Measurements from ENCODE around the gene KIF16B.
"Not testable (repeated sequence)": the region's sequence is repeated elsewhere in the genome, so short reads cannot be mapped to it uniquely, and the experiment has no call there.

KIF16B gene, protein sequence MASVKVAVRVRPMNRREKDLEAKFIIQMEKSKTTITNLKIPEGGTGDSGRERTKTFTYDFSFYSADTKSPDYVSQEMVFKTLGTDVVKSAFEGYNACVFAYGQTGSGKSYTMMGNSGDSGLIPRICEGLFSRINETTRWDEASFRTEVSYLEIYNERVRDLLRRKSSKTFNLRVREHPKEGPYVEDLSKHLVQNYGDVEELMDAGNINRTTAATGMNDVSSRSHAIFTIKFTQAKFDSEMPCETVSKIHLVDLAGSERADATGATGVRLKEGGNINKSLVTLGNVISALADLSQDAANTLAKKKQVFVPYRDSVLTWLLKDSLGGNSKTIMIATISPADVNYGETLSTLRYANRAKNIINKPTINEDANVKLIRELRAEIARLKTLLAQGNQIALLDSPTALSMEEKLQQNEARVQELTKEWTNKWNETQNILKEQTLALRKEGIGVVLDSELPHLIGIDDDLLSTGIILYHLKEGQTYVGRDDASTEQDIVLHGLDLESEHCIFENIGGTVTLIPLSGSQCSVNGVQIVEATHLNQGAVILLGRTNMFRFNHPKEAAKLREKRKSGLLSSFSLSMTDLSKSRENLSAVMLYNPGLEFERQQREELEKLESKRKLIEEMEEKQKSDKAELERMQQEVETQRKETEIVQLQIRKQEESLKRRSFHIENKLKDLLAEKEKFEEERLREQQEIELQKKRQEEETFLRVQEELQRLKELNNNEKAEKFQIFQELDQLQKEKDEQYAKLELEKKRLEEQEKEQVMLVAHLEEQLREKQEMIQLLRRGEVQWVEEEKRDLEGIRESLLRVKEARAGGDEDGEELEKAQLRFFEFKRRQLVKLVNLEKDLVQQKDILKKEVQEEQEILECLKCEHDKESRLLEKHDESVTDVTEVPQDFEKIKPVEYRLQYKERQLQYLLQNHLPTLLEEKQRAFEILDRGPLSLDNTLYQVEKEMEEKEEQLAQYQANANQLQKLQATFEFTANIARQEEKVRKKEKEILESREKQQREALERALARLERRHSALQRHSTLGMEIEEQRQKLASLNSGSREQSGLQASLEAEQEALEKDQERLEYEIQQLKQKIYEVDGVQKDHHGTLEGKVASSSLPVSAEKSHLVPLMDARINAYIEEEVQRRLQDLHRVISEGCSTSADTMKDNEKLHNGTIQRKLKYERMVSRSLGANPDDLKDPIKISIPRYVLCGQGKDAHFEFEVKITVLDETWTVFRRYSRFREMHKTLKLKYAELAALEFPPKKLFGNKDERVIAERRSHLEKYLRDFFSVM (N-terminal part only)

DNA sequence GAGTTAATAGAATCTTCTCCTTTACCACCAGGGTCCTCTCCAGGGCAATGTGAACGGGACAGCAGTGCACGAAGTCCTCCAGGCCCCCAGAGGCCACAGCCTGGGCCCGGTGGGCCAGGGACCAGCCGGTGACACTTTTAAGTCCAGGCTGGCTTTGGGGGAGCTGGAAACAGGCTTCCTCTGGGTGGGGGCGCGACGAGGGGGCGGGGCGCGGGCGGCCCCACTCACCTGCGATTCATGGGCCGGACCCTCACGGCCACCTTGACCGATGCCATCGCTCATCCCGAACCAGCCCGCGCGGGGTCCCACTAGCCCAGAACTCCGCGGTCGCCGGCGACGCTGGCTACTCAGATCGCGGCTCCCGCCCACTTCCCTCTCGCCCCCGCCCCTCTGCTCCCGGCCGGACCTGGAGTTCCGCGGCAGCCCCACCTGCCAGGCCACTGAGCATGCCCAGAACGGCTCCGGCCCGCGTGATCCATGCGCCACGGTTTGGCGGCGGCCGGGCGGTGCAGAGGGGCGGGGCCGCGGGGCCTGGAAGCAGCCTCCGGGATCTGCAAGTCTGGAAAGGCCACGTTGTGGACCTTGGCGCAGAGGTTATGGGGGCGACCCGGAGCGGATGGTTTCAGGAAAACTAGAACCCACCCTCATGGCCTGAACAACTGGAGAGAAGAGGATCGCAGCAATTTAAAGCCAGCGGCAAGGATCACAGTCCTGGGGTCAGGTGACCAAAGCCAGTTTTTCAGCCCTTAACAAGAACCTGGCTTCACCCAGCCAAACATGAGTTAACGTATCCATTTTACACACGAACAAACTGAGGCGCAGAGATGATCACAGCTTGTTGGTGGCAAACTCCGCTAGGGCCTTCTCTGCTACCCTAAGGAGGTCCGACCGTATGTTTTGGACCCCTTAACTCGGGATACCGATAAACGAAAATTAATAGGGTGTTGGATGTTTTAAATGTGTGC is at the start of gene KIF16B:
KIF16B (minus strand) TSS at position 448 of the 965 bp plus-strand sequence; CDS start at position 275, 173 bp downstream.
- peak; percentile 84 for DNase-seq

DNA sequence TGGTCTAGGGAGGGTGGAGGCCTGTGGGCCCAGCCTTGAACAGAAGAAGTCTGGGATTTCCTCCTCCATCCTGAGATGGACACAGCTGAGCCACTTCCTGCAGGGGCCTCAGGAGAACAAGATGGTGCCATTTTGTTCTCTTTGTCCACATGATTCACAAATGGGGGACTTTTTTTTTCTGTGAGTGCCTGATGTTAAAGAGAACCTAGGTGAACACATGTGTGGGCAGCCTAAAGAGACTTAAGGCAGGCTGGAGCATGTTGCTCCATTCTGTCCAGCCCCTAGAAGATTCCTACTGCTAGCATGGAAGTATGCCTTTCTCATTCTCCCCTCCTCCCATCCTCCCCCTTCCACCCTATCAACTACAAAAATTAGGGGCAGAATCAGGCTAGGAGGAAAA is 49.3 kb upstream of the KIF16B start:
- no peak for DNase-seq

DNA sequence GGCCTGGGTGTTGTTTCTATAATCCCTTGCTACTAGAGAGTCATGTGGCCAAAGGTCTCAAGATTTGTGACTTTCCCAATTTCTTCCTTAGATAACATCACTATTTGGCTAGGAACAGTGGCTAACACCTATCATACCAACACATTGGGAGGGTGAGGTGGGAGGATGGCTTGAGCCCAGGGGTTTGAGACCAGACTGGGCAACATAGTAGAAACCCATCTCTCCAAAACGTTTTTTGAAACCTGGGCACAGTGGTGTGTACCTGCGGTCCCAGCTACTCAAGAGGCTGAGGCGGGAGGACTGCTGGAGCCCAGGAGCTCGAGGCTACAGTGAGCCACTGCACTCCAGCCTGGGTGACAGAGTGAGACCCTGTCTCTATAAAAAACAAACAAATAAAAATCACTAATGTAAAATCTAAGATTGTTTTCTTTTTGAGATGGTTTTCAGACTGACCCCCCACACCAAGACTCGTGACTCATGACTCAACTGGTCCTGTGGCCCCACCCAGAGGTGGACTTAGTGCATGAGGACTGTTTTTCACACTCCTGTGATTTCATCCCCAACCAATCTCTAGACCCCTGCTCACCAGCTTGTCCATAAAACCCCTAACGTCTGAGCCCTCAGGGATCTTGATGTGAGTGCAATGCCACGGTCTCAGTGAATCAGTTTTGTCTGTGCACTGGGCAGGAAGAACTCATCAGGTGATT is 48.3 kb upstream of the KIF16B start:
- DNase-seq = no peak

DNA sequence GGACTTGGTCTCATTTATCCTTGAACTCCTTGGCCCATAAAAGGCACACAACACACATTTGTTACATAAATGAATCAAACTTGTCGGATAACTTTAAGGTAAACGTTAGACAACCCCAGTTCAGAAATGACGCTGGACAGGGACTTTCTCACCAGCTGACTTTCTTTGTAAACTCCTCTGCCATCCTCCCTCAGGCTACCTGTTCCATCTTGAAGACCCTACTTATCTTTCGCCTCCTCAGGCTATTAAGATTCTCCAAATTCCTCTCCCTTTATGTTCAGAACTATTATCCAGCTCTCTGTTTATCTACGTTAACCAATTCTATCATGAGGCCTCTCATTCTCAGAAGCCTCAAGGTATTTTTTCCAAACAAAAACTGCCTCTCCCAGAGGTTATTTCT is 47.7 kb upstream of the KIF16B start:
- DNase-seq = no peak

DNA sequence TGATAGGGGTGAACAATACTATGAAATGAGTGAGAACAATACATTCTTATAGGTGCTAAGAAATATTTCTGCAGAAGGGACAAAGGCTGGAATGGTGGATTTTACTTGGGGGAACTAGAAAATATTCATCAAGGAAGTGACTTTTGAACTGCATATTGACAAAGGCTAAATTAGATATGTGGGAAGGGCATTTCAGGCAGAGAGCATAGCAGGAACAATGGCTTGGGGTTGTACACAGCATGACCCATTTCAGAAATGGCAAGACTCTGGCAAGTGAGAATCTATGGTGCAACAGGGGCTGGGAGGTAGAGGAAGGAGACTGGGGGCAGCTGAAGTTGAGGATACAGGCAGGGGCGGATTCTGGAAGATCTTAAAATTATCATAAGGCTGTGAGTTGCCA is 46.7 kb upstream of the KIF16B start:
- DNase-seq = no peak

DNA sequence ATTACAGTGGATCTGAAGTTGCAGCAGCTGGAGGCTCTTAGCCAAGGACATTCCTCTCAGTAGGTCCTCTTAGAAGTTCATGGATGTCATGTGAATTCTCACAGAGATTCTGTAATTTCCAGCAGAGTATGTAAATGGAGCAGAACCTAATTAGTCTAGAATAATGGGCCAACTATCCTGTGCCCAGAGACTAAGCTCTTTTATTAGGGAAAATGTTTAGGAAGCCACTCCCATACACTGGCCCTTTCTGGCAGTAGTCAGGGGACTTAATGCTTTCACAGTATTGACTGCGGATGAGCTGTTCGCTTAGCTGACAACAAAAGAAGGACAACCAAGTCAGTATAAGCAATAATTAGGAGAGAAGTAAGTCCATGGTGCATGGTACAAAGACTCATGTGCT is 43.8 kb upstream of the KIF16B start:
- DNase-seq = no peak

DNA sequence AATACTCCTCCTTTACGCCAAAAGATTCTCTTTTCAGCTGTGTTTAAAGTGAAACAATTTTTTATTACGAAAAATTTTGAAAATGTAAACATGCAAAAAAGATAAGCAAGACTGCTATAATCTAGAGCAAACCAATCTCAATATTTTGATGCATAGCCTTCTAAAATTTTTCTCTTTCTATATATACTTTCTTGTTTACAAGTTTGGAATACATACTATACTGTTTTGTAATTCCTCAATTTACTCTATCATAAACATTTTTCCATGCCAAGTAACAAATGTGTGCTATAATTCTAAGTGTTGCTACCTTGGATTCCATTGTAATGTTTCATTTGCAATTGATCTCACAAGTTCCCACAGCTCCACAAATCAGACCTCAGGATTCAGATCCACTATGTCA is 43.1 kb upstream of the KIF16B start:
- no peak for DNase-seq

DNA sequence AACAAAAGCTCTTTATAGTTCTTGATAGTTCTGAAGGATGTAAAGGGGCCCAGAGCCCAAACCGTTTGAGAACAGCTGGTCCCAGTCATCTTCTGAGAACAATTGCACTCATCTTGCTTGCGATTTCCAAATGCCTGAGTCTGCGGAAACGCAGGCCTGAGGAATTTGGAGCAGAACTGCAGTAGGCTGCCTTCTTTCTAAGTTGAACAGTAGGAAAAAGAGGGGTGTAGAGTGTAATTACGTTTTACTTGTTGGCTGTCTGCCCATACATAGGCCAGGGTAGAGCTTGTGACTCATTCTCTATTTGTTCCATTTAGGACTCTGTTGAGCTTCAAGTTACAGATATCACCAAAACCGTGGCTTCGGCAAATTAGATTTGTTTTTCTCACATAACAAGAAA is 42.0 kb upstream of the KIF16B start:
- DNase-seq = no peak

DNA sequence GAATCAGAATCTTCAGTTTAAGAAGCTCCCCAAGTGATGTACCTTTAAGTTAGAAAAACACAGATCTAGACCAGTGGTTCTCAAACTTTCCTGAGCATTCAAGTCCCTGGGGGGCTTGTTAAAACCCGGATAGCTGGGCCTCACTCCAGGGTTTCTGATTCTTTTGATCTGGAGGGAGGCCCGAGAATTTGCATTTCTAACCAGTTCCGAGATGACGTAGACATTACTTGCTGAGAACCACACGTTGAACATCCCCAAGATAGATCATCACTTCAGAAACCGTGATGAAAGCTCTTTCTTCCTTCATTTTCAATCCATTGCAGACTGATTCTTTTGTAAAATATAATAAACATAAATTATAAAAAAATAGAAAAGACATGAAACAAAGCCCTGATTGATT is 40.7 kb upstream of the KIF16B start:
- DNase-seq = no peak

DNA sequence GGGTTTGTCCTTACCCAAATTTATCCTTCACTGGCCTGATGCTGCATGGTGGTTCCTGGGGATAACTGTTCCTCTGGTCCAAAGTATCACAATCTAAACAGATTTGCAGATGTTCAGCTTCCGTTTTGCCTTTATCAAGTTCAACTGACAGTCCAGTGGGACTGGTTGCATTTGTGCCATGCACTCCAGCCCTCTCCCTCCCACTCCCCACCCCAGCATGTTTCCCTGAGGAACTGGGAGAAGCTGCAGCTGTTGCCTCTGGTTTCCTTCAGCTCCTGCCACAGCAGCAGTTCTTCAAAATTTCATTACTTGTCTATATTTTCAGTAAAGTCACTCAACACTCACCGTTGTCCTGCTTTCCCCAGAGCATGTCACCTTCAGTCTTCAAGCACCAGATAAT is 39.5 kb upstream of the KIF16B start:
- no peak for DNase-seq

DNA sequence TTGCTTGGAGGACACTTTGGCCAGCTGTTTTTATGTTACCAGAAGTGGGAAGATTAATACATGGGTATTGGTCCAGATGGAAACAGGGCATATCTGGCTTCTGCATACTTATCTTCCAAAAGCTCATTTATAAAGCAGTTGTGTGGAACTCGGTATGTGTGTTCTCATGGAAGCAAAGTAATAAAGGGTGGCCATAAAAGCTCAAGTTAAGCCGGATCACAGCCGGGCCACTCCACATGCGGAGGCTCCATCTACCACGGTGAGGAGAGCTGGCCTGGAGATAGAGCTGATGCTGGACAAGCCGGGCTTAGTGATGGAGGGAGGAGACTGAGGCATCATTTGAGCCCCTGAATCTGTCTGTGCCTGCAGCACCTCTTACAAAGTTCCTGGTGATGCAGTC is 38.6 kb upstream of the KIF16B start:
- DNase-seq = no peak

DNA sequence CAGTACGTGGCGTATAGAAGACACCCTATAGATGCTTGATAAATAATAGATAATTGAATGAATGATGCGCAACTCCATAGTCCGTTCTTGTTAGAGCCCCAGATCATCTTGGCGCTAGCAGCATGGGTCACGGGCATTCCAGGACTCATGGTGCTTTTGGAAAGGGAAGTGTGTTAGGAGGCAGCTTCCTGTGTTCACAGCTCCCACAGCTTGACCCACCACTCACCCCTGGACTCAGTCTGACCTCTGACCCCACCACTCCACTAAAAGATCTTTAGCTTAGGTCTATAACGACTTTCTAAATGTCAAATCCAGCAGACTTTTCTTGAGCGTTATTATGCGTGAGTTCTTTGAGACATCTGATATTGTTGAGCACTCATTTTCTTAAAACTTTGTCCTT is 35.8 kb upstream of the KIF16B start:
- no peak for DNase-seq

DNA sequence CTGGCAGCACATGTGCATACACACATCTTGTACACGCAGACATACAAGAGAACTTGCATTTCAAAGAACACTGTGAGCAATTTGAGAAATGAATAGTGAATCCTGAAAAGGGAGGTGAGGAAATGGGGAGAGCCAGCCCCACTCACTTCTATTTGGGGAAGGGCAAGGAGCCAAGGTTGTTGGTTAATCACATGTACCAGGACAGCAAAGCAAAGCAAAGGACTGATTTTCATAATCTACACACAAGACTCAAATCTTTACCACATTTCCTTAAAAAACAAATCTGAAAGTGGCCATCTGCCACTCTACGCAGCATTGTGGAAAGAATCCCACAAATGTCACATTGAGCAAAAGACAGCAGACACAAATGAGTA is 35.0 kb upstream of the KIF16B start:
- DNase-seq = no peak

DNA sequence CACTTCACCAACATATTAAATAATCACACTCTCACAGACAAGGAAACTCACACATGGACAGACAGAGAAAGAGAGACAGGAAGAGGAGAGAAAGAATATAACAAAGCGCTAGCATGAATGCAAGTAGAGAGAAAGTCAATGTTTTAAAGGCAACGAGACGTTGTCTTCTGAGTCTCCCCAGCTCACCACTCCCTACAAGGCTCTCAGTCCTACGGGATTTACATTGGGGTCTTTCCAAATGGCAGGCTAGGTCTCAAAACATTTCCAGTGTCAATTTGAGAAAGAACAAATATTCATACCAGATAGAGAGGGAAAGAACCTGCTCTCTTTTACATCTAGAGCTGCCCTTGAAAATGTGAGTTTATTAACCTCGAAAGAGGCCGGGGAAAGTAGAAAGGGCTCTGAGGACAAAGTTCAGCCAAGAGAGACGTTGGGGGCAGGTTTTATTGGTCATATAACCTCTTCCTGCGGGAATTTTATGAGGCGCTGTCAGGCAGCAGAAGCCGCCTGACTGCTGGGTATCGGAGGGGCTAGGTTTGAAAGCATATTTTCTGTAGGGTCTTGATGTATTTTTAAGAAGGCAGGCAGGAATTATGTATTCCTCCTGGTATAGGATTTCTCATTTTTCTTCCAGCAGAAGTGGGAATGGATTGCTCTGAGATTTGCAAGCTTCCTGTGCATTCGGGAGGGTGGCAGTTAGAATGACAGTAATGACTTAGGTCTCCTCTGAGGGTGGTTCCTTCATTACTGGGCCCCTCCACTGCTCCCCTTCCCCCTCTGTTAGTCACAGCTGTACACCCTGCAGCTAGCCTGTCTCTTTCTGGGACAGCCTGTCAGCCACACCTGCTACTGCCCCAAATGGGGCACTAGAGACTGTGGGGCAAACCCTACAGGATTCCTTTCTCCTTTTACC is 34.4 kb upstream of the KIF16B start:
- no peak for DNase-seq

DNA sequence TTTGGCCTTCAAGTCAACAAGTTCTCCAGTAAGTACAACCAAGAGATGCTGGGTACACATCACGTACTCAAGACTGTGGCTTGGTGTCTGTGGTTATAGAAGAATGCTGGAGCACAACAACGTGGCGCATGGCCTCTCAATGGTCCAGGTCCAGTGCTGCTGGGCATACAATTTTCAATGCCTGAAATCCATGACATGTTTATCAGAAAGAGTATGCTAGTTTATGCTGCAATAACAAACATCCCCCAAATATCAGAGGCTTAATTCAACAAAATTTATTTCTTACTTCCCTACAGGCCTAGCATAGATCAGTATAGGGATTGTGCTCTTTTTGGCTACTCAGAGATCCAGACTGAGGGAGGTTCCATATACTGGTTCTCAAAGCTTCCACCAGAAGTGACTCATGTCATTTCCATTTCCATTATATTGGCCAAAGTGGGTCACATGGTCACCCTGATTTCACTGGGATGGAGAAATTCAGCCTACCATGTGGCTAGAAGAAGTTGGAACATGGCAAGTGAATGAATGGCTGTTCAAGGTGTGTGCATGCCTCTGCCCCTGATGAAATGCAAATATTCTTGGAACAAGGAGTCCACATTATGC is 33.3 kb upstream of the KIF16B start:
- no peak for DNase-seq

DNA sequence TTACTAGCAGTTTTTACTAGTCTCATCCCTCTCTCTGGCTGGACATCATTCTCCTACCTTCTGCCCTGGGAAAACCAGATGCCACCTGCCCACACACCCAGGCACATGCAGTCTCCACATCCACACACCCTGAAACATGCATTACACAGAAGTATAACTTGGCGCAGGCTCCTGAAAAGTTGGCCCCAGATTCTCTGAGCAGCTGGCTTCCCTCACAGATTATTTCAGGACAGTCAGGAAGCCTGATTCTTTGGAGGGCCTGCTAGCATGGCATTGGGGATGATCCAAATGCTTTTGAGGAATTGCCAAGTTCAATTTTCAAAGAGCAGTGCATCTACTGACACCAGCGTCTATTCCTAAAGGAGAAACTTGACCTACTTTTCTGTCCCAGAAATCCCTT is 27.8 kb upstream of the KIF16B start:
- no peak for DNase-seq

DNA sequence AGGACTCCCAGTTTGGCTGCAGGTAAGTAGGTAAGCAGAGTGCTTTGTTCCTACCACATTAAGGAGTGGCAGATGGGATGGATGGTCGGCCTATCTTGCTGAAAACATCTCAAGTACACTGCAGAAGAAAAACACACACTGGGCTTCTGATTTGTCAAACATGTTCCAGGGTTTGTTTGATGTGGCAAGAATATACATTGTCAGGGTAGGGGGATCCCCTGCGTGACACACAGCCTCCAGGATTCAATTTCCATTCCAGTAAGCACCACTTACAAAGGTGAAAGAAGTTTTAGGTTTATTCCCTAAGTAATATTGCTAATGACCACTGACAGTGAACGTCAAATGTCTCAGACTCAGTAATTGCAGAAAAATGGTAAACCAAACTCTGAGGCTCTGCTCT is 26.0 kb upstream of the KIF16B start:
- no peak for DNase-seq

DNA sequence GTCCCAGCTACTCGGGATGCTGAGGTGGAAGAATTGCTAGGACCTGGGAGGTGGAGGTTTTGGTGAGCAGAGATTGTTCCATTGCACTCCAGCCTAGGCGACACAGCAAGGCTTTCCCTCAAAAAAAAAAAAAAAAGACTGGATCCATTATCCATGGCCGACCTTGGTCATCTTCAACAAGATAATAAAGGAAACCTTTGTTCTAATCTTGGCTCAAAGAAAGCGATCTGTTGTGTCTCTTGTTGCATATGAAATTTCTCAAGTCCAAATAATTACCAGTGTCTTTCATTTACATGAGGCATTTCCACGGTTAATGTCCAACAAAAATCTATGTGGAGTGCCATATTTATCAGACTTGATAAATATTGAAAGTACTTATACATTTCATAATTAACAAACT is 23.7 kb upstream of the KIF16B start:
- no peak for DNase-seq

DNA sequence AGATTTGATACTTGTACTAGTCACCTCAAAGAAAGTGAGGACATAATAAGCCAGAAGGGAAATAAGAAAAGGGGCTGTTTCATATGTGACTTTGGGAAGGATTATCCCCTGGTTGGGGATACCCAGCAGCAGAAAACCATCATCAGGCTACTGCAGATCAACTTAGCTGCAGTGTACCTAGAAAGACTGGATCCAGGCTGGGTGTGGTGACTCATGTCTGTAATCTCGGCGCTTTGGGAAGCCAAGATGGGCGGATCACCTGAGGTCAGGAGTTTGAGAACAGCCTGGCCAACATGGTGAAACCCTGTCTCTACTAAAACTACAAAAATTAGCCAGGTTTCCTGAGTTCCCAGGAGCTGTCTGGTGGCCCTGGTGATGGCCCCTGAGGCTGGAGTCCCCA is 23.2 kb upstream of the KIF16B start:
- DNase-seq = not testable (repeated sequence)

DNA sequence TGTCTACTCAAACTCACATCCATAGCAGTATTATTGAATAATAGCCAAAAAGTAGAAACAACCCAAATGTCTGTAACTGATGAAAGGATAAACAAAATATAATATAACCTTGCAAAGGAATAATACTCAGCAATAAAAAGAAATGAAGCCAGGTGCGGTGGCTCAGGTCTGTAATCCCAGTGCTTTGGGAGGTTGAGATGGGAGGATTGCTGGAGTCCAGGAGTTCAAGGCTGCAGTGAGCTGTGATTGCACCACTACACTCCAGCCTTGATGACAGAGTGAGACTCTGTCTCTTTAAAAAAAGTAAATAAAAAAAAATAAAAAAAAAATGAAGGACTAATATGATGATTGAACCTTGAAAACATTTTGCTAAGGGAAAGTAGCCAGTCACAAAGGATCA is 22.1 kb upstream of the KIF16B start:
- DNase-seq = no peak
